GM12864 (cell line): ENCODE data around the gene TTC34.

Source experiments
- DNase-seq: peaks from one replicate; pipeline ENCODE4 v3.0.0-alpha.2; 2011; ENCODE audit warnings: low read depth
- H3K4me3 ChIP-seq: 2 replicates; pipeline ENCODE4 v1.5.1; 2011; ENCODE audit warnings: mild to moderate bottlenecking, low read depth, low read length, control low read depth
- TF ChIP-seq, protein P1 (sequence below): IDR thresholded peaks from 2 replicates; pipeline ENCODE4 v1.5.1; 2011; ENCODE audit warnings: low read depth, mild to moderate bottlenecking, moderate library complexity, low read length, control low read depth, inconsistent platforms; ENCODE audit errors: missing control alignments

Gene TTC34

DNA sequence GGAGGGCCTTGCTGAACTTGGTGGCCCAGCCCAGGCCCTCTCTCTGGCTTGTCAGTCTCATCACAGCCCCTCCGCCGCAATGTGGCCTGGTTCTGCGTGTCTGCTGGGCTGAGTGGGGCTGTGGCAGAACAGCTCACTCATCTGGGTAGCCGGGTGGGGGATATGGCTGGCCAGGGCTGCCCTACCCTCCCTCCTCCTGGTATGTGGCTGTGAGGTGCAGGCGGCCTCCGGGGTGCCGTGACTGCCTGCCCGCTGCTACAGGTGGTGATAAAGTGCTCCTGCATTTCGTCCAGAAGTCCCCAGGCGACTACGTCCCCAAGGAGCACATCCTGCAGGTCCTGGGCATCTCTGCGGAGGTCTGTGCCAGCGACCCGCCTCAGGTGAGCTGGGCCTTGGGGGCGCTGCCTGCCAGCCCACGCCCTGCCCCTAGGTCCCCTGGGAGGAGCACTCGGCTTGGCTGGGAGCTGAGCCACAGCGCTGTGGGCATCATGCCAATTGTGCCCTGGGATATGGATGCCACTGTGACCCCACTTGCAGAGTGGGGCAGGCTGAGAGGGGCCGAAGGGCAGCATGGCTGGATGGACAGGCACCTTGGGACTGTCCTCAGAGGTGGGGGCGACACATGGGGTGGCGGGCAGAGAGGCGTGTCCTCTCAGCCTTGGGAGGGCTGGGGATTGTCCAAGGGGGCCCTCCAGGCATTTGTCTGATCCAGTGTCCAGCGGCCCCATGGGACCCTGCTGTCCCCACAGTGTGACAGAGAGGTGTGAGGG is 212.6 kb downstream of the TTC34 start:
- TF ChIP-seq, protein P1, sequence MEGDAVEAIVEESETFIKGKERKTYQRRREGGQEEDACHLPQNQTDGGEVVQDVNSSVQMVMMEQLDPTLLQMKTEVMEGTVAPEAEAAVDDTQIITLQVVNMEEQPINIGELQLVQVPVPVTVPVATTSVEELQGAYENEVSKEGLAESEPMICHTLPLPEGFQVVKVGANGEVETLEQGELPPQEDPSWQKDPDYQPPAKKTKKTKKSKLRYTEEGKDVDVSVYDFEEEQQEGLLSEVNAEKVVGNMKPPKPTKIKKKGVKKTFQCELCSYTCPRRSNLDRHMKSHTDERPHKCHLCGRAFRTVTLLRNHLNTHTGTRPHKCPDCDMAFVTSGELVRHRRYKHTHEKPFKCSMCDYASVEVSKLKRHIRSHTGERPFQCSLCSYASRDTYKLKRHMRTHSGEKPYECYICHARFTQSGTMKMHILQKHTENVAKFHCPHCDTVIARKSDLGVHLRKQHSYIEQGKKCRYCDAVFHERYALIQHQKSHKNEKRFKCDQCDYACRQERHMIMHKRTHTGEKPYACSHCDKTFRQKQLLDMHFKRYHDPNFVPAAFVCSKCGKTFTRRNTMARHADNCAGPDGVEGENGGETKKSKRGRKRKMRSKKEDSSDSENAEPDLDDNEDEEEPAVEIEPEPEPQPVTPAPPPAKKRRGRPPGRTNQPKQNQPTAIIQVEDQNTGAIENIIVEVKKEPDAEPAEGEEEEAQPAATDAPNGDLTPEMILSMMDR: no peak
- no peak overlapping the region for H3K4me3 ChIP-seq
- no peak for DNase-seq

DNA sequence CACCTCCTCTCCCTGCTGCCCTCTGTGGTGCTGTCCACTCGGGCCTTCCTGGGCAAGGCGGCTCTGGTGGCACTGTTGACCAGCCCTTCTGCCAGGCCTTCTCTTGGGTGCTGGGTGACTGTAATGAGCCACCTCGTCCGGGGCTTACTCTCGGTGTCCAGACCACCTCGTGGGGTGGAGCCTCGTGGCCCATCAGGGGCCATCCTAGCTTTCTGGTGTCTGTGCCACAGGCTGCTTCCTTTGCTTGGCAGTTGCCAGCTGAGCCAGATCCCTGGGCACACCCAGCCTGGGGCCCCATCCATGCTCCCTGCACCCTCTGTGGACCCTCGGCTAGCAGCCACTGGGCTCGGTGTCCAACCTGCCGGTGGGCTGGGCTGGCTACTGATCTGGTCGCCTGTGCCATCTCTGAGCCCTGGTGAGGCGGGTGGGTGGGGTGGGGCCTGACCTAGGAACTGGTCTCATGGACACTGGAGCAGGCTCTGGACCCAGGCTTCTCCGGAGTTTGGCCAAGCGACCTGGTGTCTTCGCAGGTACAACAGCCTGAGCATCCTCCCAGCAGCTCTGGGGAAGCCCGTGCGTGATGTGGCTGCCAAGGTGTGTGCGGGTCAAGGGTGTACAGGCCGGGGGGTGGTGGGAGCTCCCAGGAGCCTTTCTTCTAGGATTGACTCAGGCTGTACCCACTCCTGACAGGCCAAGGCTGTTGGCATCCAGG is 213.5 kb downstream of the TTC34 start:
- no peak for DNase-seq
- TF ChIP-seq, protein P1: no peak
- no peak overlapping the region for H3K4me3 ChIP-seq

DNA sequence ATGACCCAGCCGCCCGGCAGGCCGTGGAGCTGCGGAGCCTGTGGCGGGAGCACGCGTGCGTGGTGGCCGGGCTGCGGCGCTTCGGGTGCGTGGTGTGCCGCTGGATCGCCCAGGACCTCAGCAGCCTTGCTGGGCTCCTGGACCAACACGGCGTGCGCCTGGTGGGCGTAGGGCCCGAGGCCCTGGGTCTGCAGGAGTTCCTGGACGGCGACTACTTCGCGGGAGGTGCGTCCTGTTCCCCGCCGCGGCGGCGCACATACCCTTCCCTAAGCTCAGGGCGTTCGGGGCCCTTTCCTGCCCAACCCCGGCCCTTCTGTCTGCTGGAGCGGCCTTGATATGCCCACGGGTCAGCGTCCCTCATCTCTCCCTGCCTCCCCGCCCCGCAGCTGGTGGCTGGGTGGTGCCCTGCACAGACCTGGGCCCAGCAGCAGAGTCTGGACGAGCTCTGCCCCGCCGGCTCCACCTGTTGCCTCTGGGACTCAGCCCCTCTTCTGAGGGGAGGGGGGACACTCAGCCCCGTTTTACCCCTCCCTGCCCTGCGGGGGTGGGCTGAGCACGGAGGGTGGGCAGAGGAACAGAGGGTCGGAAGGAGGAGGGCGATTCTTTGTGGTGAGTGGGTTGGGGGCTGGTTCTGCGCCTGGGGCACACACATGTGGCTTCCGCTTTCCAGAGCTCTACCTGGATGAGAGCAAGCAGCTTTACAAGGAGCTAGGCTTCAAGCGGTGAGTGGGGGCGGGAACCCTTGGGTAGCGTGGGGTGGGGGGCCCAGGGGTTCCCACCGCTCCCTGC is 214.2 kb downstream of the TTC34 start:
- no peak for DNase-seq
- TF ChIP-seq, protein P1: no peak
- peak overlapping the region; percentile 67 for H3K4me3 ChIP-seq

DNA sequence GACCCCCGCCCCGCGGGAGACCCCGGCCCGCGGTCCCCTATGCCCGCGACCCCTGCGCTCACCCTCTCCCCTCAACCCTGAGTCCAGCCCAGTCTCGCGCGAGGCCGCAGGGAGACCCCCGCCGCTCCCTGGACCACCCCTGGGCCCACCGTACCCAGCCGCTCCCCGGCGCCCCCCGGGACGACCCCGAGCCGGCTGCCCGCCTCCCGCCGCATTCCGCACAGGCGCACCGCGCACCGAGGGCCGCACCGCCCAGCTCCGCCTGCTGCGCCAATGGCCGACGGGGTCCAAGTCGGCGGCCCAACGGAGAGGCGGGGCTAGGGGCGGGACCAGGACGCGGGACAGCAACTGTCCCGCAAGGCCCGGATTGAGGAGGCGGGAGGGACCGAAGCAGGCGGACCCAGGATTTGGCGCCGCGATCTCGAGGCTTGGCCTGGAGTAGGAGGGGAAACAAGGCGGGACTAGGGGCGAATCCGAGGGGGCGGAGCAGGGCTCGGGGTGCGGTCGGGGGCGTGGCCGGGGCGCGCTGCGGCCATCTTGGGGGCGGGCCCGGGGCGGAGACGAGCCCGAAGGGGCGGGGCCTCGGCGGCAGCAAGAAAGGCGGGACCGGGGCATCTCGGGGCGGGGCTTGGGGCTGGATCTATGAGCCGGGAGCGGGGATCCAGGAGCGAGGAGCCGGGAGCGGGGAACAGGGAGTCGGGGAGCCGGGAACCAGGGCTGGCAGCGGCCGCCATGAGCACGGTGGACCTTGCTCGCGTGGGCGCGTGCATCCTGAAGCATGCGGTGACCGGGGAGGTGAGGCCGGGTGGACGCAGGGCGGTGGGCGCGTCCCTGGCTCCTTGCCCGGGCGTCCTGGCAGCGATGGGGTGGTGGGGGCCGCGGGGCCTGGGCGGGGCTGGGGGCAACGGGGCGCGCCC is 215.1 kb downstream of the TTC34 start, which contains the start of gene PRXL2B:
TSS of gene PRXL2B (plus strand) at position 624 of the 917 bp plus-strand sequence. CDS start at position 733, 109 bp downstream.
- DNase-seq: peak; percentile 89
- peak within 1 kb of the TSS; percentile 67 for H3K4me3 ChIP-seq
- TF ChIP-seq, protein P1: no peak
